HG03280 (cell line): Measurements from ENCODE around the gene MKRN1.
"Not testable (repeated sequence)": the region's sequence is repeated elsewhere in the genome, so short reads cannot be mapped to it uniquely, and the experiment has no call there.

Experiments
- ATAC-seq: cut with Tn5 transposase; IDR thresholded peaks from one replicate; pipeline ENCODE4 v1.9.1; 2021; ENCODE audit warnings: mild to moderate bottlenecking, moderate library complexity; ENCODE audit not compliant: unreplicated experiment

The MKRN1 gene

GRCh38 chr7:140485500-140486265, 6.4 kb upstream of the MKRN1 start:
- no peak for ATAC-seq

DNA sequence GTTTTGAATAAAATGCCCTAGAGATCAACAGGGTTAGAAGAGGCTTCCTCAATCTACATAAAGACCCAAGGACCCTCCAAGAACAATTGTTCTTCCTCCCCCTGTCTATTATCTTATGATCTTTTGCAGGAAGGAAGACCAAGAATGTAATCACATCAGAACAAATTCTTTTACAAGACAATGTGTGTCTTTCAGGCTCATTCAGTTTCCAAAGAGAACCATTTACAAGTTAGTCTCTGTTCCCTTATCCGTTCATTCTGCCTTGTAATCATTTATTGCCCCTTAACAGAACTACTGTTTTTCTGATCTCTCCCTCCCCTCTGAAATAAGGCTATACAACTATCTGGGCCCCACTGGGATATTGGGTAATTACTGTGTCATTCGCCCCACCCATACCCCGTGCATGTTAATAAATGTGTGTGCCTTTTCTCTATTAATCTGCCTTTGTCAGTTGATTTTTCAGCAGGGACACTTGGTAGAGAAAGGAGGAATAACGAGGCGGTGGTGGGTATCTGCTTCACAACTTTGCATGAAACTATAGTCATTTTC, 5.7 kb upstream of the MKRN1 start:
- no peak for ATAC-seq

DNA sequence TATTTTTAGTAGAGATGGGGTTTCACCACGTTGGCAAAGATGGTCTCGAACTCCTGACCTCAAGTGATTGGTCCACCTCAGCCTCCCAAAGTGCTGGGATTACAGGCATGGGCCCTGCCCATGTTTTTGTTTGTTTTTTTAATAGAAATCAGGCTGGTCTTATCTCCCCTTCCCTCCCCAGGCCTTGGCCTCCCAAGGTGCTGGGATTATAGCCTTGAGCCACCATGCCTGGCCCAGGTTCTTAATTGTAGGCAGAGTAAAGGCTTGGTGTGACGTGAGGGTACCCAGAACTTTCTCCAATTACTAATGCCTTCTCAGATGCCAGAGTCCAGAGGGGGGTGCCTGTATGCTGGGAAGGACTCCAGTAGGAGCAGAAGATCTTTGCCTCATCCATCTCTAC, 5.2 kb upstream of the MKRN1 start:
- ATAC-seq = no peak

DNA sequence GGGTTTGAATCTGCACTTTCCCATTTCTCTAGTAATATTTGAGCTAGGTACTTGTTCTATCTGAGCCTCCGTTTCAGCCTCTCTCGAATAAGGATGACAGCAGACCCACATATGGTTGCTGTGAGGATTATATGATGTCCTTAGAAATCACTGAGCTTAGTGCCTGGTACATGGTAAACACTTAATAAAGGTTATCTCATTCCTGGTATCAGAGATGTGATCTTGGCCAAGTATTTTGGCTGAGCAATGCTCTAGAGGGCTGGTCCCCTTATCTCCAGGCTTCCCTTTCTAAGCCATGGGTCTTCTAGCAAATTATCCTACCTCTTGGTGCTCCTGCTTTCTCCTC, 407 bp upstream of the MKRN1 start:
- ATAC-seq = no peak

DNA sequence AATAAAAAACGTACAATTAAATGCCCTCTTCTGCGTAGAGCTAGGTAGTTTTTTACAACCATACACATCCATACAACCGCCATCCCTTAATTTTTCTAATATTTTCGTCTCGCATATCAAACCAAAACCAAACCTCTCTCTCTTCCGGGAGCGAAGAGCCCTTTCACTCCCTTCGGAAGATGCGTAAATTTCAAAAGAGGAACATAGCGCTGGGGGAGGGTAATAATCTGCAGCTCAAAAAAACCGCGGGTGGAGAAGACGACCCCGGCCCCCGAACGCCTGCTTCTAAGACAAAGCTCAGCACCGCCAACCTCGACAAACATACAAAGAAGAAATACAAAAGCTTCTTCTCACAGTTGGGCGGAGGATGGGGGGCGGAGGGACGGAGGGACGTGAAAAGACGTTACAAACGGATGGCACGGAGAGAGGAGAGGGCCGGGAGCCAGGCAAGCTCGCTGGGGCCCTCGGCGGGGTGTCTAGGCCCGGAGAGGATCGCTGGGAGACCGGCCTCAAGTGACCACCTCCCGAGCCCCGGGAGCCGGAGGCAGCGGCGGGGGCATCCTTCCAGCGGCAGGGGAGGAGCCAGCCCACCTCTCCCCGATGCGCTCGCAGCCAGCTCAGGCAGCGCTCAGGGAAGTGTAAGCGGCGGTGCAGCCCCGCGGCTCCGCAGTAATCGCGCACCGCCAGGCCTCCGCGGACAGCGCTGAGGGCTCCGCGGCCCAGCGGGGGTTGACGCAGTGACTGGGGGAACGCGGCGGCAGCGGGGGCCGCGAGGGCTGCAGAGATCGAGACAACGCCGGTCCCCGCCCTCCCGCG, 851 bp downstream of the MKRN1 start:
- ATAC-seq = peak; percentile 17

DNA sequence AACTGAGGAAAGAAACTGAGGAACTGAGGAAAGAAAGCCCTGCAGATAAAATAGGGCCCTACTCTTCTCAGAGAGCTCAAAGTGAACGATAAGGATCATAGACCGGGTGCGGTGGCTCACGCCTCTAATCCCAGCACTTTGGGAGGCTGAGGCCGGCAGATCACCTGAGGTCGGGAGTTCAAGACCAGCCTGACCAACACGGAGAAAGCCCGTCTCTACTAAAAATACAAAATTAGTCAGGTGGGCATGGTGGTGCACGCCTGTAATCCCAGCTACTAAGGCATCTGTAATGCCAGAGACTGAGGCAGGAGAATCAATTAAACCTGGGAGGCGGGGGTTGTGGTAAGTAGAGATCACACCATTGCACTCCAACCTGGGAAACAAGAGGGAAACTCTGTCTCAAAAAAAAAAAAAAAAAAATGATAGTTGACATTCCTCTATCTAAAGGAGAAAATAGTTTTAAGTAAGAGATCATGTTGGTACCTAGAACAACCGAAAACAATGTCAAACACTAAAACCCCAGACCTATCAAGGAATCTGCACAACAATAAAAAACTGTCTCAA, 2.5 kb downstream of the MKRN1 start:
- ATAC-seq = no peak

DNA sequence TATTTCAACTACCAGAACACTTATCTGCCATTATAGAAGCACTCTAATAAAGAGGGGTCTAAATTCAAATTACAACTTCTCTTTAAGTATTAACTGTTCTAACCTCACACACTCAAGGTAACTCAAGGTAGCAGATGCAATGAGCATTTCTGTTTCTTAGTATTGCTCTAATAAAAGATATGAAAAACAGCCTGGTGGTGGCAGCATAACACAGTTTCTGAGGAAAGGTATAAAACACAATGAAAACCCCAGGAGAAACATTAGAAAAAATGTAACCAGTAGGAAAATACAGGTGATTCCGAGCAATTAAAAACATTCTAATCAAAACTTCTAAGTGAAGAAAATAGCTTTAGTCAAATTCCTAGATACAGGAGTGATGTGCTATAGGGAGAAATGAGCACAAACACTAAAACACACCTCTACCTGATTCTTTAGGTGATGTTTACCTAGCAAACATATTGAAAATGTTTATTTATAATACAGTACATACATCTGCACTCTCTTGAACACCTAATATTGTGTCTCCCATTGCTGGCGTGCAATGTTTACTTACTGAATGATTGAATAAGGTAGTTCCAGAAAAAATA, 3.5 kb downstream of the MKRN1 start:
- ATAC-seq = no peak

GRCh38 chr7:140463111-140463510, 16.2 kb downstream of the MKRN1 start:
- ATAC-seq = no peak

GRCh38 chr7:140458916-140459315, 20.4 kb downstream of the MKRN1 start:
- no peak for ATAC-seq

DNA sequence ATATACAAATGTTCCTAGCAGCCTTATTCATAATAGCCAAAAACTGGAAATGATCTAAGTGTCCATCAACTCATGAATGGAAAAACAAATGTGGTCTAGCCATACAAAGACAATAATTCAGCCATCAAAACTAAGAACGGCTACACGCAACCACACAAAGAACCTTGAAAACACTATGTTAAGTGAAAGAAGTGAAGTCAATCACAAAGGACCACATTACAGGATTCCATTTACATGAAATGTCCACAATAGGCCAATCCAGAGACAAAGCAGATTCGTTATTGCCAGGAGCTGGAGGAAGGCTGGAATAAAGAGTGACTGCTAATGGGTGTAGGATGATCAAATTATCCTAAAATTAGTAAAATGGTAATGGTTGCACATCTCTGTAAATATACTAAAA, 21.1 kb downstream of the MKRN1 start:
- no peak for ATAC-seq

DNA sequence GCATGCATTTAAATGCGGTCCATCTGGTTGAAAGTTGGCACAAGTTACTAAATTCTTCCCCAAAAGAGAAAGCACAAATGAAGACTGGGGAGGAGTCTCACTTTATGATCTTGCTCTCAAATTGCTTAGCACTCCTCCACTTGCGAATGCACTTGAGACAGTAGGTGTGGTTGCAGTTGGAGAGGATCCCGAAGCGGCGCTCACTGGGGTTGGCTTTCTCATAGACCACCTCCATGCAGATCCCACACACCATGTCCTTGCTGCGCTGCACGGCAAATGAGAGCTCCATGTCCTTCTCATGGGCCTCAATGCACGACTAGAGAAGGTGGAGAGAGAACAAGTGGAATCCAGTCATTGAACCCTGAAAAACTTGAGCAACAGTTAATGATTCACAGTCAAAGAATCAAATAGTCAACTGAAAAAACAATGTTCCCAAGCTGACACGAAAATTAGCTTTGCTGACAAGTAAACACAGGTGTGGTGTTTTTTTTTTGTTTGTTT, 22.7 kb downstream of the MKRN1 start:
- no peak for ATAC-seq

DNA sequence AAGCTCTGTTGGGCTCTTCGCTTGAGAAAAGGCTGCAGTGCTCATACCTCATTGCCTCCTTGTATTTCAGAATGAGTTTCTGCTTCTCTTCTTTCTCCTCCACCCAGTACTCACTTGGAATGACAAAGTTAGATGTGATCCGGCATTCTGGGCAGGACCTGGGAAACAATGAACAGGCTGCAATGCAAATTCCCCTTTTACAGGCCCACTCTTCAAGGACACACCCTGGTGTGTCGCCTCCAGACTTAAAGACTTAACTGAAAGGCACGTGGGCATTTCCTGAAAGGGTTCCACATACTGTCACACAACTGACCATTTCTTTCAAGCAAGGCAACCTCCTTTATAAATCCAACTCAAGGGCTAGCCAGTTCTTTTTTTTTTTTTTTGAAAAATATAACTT, 23.6 kb downstream of the MKRN1 start:
- no peak for ATAC-seq

- ATAC-seq = no peak
These were observed 24.7 kb downstream of the MKRN1 start for GRCh38 chr7:140454657-140455015.

DNA sequence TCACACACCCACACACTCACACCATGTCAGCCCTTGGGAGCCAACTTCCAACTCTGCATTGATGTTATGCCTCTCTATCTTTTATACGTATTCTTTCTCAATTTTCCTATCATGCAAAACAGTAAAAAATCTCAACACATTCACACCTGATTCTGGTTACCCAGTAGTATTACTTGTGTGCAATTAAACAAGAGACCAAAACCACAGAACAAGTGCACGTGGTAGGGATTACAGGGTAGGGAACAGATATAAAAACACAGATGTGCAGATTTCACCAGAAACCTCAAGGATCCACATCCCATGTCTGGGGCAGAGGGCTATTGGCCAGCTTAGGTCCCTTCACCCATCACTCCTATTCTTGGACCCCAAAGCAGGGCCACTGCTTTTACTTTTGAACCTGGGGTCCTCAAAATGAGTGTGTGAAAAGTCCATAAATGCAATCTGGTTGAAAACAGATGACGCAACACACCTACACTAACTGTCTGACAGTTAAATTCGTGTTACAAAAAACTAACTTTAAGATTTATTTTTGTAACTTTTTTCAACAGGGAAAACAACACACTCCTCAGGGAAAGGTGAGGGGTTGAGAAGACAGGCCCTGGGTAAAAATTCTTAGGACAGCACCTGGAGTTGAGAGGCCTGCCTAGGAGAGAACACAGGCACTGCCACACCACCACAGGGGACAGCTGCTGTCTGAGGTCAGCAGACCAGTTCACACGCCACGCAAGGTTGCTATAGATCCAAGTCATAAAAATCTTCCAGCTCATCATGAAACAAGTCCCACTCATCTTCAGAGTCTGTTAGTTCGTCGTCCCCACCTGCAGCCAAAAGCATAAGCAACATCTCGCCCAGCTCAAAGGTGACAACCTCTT, 25.3 kb downstream of the MKRN1 start:
- not testable (repeated sequence) for ATAC-seq

DNA sequence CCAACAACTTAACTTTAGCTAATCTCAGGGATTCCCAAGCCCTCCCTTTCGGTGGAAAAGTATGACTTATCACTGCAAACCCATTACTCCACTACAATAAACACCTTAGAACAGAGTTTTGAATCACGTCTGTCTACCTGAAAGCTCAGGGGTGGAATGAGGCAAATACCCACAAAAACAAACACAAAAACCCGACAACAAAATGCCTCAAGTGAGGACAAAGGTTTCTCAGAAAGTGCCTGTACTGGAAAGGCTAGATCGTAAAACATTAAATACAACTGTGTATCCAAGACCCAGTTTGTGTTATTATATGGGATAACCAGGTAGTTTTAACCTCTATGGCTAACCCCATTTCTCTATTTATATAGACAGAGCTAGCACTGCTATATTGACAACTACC, 26.0 kb downstream of the MKRN1 start:
- ATAC-seq = no peak

- no peak for ATAC-seq
These were observed 27.6 kb downstream of the MKRN1 start for GRCh38 chr7:140451716-140452115.

GRCh38 chr7:140448781-140449480, 30.4 kb downstream of the MKRN1 start:
- no peak for ATAC-seq

GRCh38 chr7:140447841-140448240, 31.5 kb downstream of the MKRN1 start:
- ATAC-seq = no peak

- ATAC-seq = no peak
These were observed 32.8 kb downstream of the MKRN1 start for GRCh38 chr7:140446467-140446866.

- no peak for ATAC-seq
These were observed 37.8 kb downstream of the MKRN1 start for GRCh38 chr7:140441519-140441918.
